ENCODE measurements around the gene ICA1L.

Gene ICA1L

GRCh38 chr2:202797944-202798343 lies 73.6 kb downstream of the ICA1L start:
- no peak overlapping the region for H3K4me3 ChIP-seq (ENCODE audit: low read depth, low read length)
- TF ChIP-seq CTCF (IDR thresholded peaks at IDR 0.05; ENCODE audit: low read depth, low read length, missing control alignments): no peak
- in situ Hi-C loops (cut with HindIII; ENCODE audit: low pct_ligation_motif_present, low sequenced_read_pairs): no loop called here
- no peak overlapping the region for H3K27ac ChIP-seq
- no peaks in the 10 kb centered on the region for H3K36me3 ChIP-seq (replicated peaks)
- no peak for DNase-seq
- no peaks in the 10 kb centered on the region for H3K27me3 ChIP-seq (replicated peaks)

- Histone ChIP-seq H3K4me3 (ENCODE audit: low read depth, low read length) (no peak overlapping the region), H3K27ac (no peak overlapping the region), H3K27me3 (replicated peaks) (no peaks in the 10 kb centered on the region), H3K36me3 (replicated peaks) (no peaks in the 10 kb centered on the region)
- in situ Hi-C loops (cut with HindIII; ENCODE audit: low pct_ligation_motif_present, low sequenced_read_pairs): no loop called here
- TF ChIP-seq CTCF (IDR thresholded peaks at IDR 0.05; ENCODE audit: low read depth, low read length, missing control alignments): no peak
- no peak for DNase-seq
Measured at GRCh38 chr2:202790676-202791075, 80.9 kb downstream of the ICA1L start.

GRCh38 chr2:202786842-202787241 lies 84.7 kb downstream of the ICA1L start:
- in situ Hi-C loops (cut with HindIII; ENCODE audit: low pct_ligation_motif_present, low sequenced_read_pairs): no loop called here
- H3K27me3 ChIP-seq (replicated peaks): no peaks in the 10 kb centered on the region
- DNase-seq: no peak
- H3K27ac ChIP-seq: no peak overlapping the region
- no peak for TF ChIP-seq CTCF (IDR thresholded peaks at IDR 0.05; ENCODE audit: low read depth, low read length, missing control alignments)
- no peaks in the 10 kb centered on the region for H3K36me3 ChIP-seq (replicated peaks)
- H3K4me3 ChIP-seq (ENCODE audit: low read depth, low read length): no peak overlapping the region

- Histone ChIP-seq H3K27ac (no peak overlapping the region), H3K36me3 (replicated peaks) (no peaks in the 10 kb centered on the region), H3K4me3 (ENCODE audit: low read depth, low read length) (no peak overlapping the region), H3K27me3 (replicated peaks) (no peaks in the 10 kb centered on the region)
- in situ Hi-C loops (cut with HindIII; ENCODE audit: low pct_ligation_motif_present, low sequenced_read_pairs): no loop called here
- TF ChIP-seq CTCF (IDR thresholded peaks at IDR 0.05; ENCODE audit: low read depth, low read length, missing control alignments): no peak
- no peak for DNase-seq
Measured at GRCh38 chr2:202782940-202783558, 88.5 kb downstream of the ICA1L start.

- DNase-seq: peak; percentile 55
- TF ChIP-seq CTCF (IDR thresholded peaks at IDR 0.05; ENCODE audit: low read depth, low read length, missing control alignments): no peak
- H3K27me3 ChIP-seq (replicated peaks): no peaks in the 10 kb centered on the region
- no peak overlapping the region for H3K27ac ChIP-seq
- no peaks in the 10 kb centered on the region for H3K36me3 ChIP-seq (replicated peaks)
- no peak overlapping the region for H3K4me3 ChIP-seq (ENCODE audit: low read depth, low read length)
- in situ Hi-C loops (cut with HindIII; ENCODE audit: low pct_ligation_motif_present, low sequenced_read_pairs): no loop called here
Measured at GRCh38 chr2:202780514-202781021, 91.0 kb downstream of the ICA1L start.

- Histone ChIP-seq H3K27ac (no peak overlapping the region), H3K4me3 (ENCODE audit: low read depth, low read length) (no peak overlapping the region), H3K36me3 (replicated peaks) (no peaks in the 10 kb centered on the region), H3K27me3 (replicated peaks) (no peaks in the 10 kb centered on the region)
- in situ Hi-C loops (cut with HindIII; ENCODE audit: low pct_ligation_motif_present, low sequenced_read_pairs): no loop called here
- TF ChIP-seq CTCF (IDR thresholded peaks at IDR 0.05; ENCODE audit: low read depth, low read length, missing control alignments): no peak
- DNase-seq: no peak
Measured at GRCh38 chr2:202778217-202778616, 93.3 kb downstream of the ICA1L start.
